H1 (cell line): ENCODE results near the gene ZDHHC20. TPM values are rescaled to one million over a fixed set of nuclear protein-coding genes. Genes with fewer than 3 reads are reported as not detected.

Experiments
- CREB1 ChIP-seq: IDR thresholded peaks from 2 replicates; pipeline ENCODE4 v1.6.1; 2012; ENCODE audit warnings: inconsistent platforms
- FOSL1 ChIP-seq: IDR thresholded peaks from 2 replicates; pipeline ENCODE4 v1.6.1; 2011; ENCODE audit warnings: mild to moderate bottlenecking, low read depth, low read length, moderate library complexity; ENCODE audit not compliant: insufficient read depth
- GABPA ChIP-seq: IDR thresholded peaks from 2 replicates; pipeline ENCODE4 v1.6.1; 2011; ENCODE audit warnings: mild to moderate bottlenecking, low read length, moderate library complexity, borderline replicate concordance; ENCODE audit not compliant: insufficient read depth
- JUN ChIP-seq: IDR thresholded peaks from 2 replicates; pipeline ENCODE4 v1.6.1; 2011; ENCODE audit warnings: low read depth, mild to moderate bottlenecking, improper control_type of control experiment, low read length
- RAD21 ChIP-seq, 2 experiments: IDR thresholded peaks in 1 of 2; conservative IDR thresholded peaks in 1 of 2; 2 replicates each; pipeline ENCODE4 v1.6.1; 2011; ENCODE audit warnings: low read depth in 2 of 2, low read length in 2 of 2, improper control_type of control experiment in 1 of 2, inconsistent platforms in 1 of 2, mild to moderate bottlenecking in 1 of 2, moderate library complexity in 1 of 2
- SRF ChIP-seq: IDR thresholded peaks from 2 replicates; pipeline ENCODE4 v1.6.1; 2011; ENCODE audit warnings: mild to moderate bottlenecking, low read depth, low read length, moderate library complexity
- TAF7 ChIP-seq: optimal IDR thresholded peaks from 2 replicates; pipeline ENCODE3; 2011; ENCODE audit warnings: low read depth, mild to moderate bottlenecking, inconsistent platforms, low read length, moderate library complexity, borderline replicate concordance
- polyA plus RNA-seq, 7 experiments: library from polyadenylated mRNA; depleted of rRNA in 3 of 7; stranded (reverse) in 5 of 7; unstranded in 2 of 7; fragments of >200 nt in 5 of 7; fragments of 200-250 nt in 2 of 7; gene quantifications; 1 replicate in 5 of 7; 2 replicates in 1 of 7; 4 replicates in 1 of 7; pipeline versions ENCODE4 v1.2.1 to v1.2.3, GENCODE V29; 2011 to 2013; ENCODE audit warnings: missing spikeins in 2 of 7, mixed read lengths in 2 of 7
- total RNA-seq: library from RNA; stranded (reverse); fragmentation: NEBNext Ultra II Directional; extraction: Animal tissue kit (Norgen Biotek cat#: 25700); gene quantifications from 2 replicates; pipeline ENCODE4 v1.2.1, GENCODE V29; 2021

The ZDHHC20 gene
- total and polyA plus RNA-seq, 2 of the 8 experiments (the other 6 are each of a cell fraction or from before 2014, with no cell fraction given): 16.4 to 89.0 TPM

- TF ChIP-seq TAF7 (no peak), GABPA (no peak), SRF (no peak), CREB1 (no peak), RAD21 (IDR thresholded peaks at IDR 0.05 in 1 of 2, conservative IDR thresholded peaks at IDR 0.05 in 1 of 2; ENCODE audit: low read depth in 2 of 2, low read length in 2 of 2) (no peak), JUN (no peak), FOSL1 (no peak)
These were observed 16.0 kb upstream of the ZDHHC20 start (continued) for GRCh38 chr13:21475115-21475514.
